Measurements from ENCODE around the gene HAAO.

Gene HAAO

DNA sequence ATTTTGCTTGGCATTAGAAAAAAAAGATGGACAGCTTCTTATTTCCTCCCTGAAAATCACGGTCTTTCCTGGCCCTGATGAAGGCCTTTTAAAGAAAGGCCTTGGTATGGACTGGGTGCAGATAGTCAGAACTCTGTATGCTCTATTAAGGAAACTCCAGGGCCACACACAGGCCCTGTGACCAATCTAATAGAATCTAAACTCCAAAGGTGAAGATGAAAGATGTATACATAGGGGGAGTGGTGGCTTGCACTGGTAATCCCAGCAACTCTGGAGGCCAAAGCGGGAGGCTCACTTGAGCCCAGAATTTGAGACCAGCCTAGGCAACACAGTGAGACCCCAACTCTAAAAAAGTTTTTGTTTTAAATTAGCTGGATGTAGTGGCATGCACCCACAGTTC, 65.7 kb downstream of the HAAO start:
- FAIRE-seq (no peak), DNase-seq (ENCODE audit: insufficient read length) (no peak)
- TF ChIP-seq POLR2AphosphoS5 (IDR thresholded peaks at IDR 0.05; ENCODE audit: low read depth, low read length) (no peak), POLR2A (IDR thresholded peaks at IDR 0.05; ENCODE audit: low read depth, low read length) (no peak), TAF1 (IDR thresholded peaks at IDR 0.05; ENCODE audit: borderline replicate concordance, low read depth, low read length) (no peak)

DNA sequence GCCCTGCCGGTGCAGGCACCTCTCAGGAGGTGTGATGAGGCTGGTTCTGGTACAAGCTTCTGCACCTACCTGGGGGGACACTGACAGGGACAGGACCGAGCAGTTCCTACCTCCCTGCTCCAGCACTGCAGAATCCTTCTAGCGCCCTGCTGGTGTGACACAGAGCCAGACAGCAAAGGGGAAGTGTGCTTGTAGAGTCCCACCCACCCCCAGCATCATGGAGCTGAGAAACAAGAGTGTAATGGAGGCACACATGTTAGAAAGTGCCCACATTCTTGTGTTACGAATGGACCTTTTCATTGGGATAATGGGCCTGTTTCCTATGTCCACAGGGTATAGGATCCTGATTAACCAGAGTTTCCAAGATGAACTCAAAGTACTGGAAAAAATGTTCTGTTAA, 66.7 kb downstream of the HAAO start:
- FAIRE-seq (no peak), DNase-seq (ENCODE audit: insufficient read length) (no peak)
- TF ChIP-seq POLR2A (IDR thresholded peaks at IDR 0.05; ENCODE audit: low read depth, low read length), result no peak
- no peak for TF ChIP-seq POLR2AphosphoS5 (IDR thresholded peaks at IDR 0.05; ENCODE audit: low read depth, low read length)
- TF ChIP-seq TAF1 (IDR thresholded peaks at IDR 0.05; ENCODE audit: borderline replicate concordance, low read depth, low read length), result no peak

- FAIRE-seq (no peak), DNase-seq (ENCODE audit: insufficient read length) (no peak)
- TF ChIP-seq POLR2AphosphoS5 (IDR thresholded peaks at IDR 0.05; ENCODE audit: low read depth, low read length) (no peak), TAF1 (IDR thresholded peaks at IDR 0.05; ENCODE audit: borderline replicate concordance, low read depth, low read length) (no peak), POLR2A (IDR thresholded peaks at IDR 0.05; ENCODE audit: low read depth, low read length) (no peak)
Measured at GRCh38 chr2:42724886-42725285, 67.5 kb downstream of the HAAO start.

- TF ChIP-seq POLR2AphosphoS5 (IDR thresholded peaks at IDR 0.05; ENCODE audit: low read depth, low read length) (no peak), POLR2A (IDR thresholded peaks at IDR 0.05; ENCODE audit: low read depth, low read length) (no peak)
- FAIRE-seq, result no peak
- DNase-seq (ENCODE audit: insufficient read length), result no peak
Measured at GRCh38 chr2:42723465-42723864, 68.9 kb downstream of the HAAO start.

- TF ChIP-seq TAF1 (IDR thresholded peaks at IDR 0.05; ENCODE audit: borderline replicate concordance, low read depth, low read length), result no peak
- no peak for TF ChIP-seq POLR2AphosphoS5 (IDR thresholded peaks at IDR 0.05; ENCODE audit: low read depth, low read length)
- TF ChIP-seq POLR2A (IDR thresholded peaks at IDR 0.05; ENCODE audit: low read depth, low read length), result no peak
- FAIRE-seq, result peak; percentile 90
- peak; percentile 21 for DNase-seq (ENCODE audit: insufficient read length)
Measured at GRCh38 chr2:42722320-42723190, 69.8 kb downstream of the HAAO start.

DNA sequence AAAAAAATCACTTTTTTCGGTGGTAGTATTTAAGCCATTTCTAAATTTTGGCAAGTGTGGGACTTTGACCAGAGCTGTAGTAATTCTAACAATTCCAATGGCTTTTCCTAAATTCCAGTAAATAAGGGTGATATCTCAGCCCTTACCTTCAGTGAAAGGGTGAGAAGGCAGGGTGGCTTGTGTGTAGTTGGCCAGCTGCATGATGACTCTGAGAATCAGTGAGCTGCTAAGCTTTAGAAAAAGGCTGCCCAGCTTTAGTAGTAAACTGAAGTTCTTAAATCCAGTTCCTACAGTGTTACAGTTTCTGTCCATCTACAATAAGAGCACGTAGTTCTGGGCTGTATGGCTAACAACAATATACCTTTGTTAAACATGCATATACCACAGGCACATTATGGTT, 70.5 kb downstream of the HAAO start:
- no peak for FAIRE-seq
- TF ChIP-seq POLR2AphosphoS5 (IDR thresholded peaks at IDR 0.05; ENCODE audit: low read depth, low read length) (no peak), POLR2A (IDR thresholded peaks at IDR 0.05; ENCODE audit: low read depth, low read length) (no peak), TAF1 (IDR thresholded peaks at IDR 0.05; ENCODE audit: borderline replicate concordance, low read depth, low read length) (no peak)

More for the DNA sequence above, 70.5 kb downstream of the HAAO start:
- DNase-seq (ENCODE audit: insufficient read length), result no peak

All from GM12892 (cell line).